GM19438 (cell line): ENCODE data around the gene KMT2C.
"Not testable (repeated sequence)": the region's sequence is repeated elsewhere in the genome, so short reads cannot be mapped to it uniquely, and the experiment has no call there.

Experiments
- ATAC-seq: cut with Tn5 transposase; IDR thresholded peaks from one replicate; pipeline ENCODE4 v1.9.1; 2021; ENCODE audit warnings: low read depth; ENCODE audit not compliant: unreplicated experiment

Gene KMT2C

DNA sequence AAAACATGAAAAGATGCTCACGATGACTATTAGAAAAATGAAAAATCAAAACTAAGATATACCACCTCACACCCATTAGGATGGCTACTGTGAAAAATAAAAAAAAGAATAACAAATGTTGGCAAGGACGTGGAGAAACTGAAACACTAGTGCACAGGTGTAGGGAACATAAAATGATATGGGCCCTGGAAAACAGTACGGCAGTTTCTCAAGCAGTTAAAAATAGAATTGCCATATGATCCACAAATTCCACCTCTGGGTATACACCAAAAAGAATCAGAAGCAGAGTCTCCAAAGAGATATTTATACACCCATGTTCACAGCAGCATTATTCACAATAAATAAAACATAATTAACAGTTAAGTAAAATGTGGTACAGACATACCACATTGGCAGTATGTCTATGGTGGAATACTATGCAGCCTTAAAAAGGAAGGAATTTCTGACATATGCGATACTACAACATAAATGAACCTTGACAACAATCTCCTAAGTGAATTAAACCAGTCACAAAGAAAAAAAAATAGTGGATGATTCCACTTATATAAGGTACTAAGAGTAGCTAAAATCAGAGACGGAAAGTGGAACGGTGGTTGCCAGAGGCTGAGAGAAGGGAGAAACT lies 69.7 kb downstream of the KMT2C start:
- ATAC-seq: no peak

DNA sequence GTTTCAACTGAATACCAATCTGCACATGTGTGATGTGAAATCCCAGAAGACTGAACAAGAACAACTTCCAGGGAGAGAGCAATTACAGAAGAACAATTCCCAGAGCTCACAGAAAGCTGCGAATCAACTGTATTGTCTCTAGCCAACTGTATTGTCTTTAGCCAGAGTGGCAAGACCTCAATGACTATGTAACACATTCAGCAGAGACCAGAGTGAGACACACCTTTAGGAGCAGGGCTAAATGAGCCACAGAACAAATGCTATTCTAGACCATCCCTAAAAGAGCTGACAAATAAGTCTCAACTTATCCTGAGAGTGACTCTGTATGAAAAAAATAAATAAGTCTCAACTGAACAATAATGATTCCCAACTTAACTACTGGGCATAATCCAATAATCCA lies 72.0 kb downstream of the KMT2C start:
- no peak for ATAC-seq

DNA sequence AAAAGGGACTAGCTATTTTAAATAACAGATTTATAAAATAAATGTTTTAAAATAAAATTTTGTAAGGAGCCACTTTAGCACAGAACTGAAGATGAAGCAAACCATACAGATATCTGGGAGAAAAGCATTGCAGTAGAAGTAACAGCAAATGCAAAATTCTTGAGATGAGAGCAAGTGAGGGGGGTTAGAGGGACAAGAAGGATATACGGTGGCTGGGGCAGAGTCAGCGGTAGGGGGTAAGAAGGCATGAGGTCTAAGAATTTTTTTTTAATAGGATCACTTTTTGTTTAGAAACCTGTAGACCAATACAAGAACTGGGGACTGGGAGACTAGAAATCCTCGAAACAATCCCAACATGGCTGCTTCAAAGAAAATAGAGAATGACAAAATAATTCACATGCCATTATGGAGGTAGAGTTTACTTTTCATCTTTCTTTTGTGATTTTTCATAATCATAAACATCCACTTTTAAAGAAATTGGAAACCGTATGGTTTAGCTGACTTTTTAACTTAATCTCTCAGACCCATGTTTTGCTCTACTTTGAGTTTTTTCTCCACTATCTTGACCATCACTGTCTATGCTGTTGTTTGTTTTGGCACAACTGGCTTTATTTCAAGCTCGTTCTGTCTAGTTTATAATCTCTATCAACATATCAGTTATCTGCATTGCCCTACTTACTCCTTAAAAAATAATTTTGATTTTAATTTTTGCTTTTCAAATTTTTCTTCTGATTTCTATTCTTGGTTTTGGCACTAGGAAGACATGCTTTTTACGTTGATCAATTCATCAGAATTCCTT lies 73.5 kb downstream of the KMT2C start:
- ATAC-seq: no peak

DNA sequence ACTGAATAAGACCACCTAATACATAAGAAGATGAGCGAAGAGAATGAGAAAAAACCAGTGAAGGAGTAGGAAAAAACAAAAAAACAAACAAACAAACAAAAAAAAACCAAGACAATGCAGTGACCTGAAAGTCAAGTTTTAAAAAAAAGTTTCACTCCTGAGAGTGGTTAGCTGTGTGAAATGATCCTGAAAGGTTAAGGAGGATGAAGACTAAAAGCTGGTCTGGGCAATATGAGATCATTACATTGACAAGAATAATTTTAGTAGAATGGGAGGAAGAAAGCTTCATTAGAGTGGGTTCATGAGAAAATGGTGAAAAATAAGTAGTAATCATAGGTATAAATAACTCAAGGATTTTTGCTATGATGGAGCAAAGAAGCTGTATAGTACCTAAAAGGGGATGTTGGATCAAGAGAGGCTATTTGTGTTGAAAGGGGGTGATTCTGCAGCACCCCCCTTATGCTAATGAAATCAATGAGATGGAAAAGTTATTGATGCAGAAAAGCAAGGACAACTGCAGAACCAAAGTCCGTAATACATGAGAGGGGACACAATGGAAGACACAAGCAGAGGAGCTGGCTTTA lies 80.2 kb downstream of the KMT2C start:
- peak; percentile 79 for ATAC-seq

DNA sequence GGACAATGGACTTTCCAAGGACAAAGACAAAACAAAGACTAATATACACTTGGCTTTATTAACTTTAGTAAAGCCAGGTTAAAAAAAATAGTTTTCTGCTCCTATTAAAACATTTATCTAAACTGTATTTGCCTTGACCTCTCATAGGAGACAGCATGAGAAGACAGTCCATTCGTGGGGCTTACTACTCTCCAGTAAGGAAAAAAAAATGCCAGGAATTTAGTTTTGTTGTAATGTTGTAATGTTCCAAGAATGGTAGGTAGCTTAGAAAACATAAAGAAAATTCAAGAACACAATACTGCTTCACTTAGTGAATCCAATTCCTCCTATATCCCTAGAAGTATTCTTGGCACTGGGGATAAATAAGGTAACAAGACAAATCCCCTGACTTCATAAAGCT lies 81.7 kb downstream of the KMT2C start:
- ATAC-seq: no peak

DNA sequence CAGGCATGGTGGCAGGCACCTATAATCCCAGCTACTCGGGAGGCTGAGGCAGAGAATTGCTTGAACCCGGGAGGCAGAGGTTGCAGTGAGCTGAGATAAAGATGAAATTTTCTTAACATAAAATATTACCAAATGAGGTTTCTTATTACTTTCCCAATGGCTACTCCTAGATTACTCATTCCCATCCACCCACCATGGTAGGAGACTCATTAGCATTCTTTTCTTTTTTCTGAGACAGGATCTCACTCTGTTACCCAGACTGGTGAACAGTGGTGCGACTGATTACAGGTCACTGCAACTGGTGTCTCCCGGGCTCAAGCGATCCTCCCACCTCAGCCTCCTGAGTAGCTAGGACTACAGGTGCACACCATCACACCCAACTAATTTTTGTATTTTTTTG lies 82.5 kb downstream of the KMT2C start:
- ATAC-seq: not testable (repeated sequence)

DNA sequence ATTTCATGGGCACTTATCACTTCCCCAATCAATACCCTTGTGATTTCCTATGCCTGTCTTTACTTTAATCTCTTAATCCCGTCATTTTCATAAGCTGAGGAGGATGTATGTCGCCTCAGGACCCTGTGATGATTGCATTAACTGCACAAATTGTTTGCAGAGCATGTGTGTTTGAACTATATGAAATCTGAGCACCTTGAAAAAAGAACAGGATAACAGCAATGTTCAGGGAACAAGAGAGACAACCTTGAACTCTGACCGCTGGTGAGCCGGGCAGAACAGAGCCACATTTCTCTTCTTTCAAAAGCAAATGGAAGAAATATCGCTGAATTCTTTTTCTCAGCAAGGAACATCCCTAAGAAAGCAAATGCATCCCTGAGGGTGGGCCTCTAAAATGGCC lies 84.1 kb downstream of the KMT2C start:
- ATAC-seq: not testable (repeated sequence)

DNA sequence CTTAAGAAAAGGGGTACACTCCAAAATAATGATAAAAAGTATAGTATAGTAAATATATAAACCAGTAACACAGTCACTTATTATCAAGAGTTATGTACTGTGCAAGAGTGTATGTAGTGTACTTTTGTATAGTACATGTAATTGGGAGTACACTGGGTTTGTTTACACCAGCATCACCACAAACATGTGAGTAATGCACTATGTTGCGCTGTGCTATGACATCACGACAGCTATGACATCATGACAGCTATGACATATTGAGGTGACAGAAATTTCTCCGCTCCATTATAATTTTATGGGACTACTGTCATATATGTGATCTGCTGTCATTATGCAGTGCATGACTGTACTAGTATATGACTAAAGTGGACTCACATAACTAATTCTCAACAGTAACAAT lies 84.6 kb downstream of the KMT2C start:
- ATAC-seq: no peak

DNA sequence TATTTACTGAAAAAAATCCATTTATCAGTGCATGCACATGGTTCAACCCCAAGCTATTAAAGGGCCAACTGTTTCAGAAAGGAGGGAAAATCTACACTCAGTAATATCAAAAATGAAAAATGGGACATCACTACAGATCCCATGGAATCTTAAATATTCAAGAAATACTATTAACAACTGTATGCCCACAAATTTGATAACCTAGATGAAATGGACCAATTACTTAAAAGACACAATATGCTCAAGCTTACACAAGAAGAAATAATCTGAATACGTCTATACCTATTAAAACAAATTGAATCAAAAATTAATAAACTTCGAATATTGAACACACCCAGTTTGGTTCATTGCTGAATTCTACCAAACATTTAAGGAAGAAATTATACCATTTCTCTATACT lies 87.9 kb downstream of the KMT2C start:
- ATAC-seq: no peak

DNA sequence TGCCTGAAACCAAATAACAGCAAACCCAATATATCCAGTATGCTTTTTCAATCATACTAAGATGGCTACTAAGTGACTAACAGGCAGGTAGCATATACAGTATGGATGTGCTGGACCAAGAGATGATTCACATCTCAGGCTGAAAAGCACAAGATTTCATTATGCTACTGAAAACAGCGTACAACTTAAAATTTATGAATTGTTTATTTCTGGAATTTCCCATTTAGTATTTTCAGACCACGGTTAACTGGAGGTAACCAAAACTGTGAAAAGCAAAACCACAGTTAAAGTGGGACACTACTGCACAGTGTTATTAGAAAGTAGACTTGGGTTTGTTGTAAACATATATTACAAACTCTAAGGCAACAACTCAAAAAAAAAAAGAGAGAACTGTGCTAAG lies 91.5 kb downstream of the KMT2C start:
- ATAC-seq: no peak

DNA sequence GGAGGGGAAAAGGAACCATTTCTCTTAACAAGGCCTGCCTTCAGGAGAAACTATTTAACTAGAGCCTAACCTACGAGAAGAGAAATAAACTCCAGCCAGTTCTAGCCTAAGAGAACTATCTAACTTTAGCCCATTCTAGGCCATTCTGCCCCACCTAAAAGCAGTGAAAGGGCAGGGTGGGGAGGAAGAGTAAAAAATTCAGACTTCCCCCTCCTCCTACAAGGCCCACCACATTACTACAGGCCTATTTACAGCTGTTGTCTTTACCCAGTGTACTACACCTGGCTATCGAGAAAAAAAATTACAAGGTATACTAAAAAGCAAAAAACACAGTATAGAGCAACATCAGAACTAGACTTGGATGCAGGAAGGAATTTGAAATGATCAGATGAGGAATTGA lies 93.0 kb downstream of the KMT2C start:
- no peak for ATAC-seq

DNA sequence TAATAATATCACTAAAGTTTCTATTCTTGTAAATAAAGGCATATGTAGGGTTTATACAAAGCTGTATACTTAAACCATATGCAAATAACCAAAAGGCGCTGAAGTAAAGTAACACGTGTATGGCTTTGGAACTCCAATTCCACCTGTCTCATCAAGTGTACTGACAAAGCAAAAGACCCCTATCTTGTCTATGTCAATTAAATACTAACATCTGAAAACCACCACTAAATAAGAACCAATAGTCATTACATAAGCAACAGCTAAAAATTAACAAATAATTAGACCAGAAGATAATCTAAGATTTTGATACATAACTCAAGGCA lies 93.9 kb downstream of the KMT2C start:
- ATAC-seq: no peak

DNA sequence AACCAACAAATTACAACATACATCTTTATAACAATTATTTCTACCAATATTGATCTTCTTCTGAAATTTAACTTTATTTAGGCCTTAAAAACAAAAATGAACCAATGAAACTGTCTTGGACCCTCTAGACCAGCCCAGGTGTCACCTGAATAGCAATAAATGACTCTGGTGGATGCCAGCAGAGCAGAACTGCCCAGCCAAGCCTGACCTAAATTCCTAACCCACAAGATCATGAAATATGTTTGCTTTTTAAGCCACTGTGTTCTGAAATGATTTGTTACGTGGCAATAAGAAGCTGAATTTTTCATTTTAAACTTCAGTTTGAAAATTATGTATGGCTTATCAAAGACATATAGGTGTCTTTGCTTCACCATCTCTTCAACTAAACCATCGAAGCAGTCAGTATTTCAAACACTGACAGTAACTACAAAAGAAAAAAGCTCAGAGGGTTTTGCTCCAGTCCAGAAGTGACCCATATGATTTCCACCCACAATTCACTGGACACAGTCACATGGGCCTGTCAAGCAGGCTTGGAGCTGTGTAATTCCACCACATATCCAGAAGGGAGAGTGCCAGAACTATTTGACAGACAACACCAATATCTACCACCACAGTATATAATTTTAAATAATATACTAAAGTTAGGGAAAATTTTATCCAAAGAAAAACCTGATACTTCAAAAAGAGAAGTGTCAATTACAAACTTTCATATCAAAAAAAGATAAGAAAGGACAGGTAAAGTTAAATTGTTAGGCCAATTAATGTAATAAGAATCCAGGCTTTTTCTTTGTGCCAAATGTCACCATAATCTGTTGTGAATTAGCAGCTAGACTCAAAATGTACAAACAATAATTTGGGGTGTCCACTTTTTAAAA lies 94.5 kb downstream of the KMT2C start:
- peak; percentile 57 for ATAC-seq

DNA sequence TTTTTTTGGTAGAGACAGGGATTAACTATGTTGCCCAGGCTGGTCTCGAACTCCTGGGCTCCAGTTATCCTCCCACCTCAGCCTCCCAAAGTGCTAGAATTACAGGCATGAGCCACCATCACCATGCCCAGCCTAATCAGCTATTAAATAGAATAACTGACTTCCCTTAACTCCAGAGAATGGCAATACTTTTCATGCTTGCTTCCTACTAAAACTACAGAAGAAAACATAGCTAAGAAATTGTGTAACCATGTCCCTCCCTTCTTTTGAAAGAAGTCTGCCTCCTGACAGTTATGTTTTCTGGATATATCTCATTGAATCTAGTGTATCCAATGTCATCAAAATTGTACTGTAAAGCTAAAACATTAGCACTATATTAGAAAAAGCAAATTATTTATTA lies 95.6 kb downstream of the KMT2C start:
- ATAC-seq: no peak

DNA sequence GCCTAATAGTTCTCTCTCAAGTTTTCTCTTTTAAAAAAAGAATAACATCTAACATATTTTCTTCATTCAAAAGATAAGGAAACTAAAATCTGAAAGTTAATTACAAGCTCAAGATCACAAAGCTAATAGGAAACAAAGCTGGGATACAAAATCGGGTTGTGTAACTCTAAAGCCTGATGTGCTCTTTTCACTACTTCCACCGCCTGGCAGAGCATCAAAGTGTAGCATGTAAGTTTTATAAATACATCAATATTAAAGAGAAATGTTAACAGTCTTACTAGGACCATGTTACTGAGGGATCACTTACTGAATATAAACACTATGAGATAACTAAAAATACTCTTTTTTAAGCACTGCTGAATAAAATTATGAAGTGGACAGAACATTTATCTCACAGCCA lies 97.2 kb downstream of the KMT2C start:
- ATAC-seq: no peak

DNA sequence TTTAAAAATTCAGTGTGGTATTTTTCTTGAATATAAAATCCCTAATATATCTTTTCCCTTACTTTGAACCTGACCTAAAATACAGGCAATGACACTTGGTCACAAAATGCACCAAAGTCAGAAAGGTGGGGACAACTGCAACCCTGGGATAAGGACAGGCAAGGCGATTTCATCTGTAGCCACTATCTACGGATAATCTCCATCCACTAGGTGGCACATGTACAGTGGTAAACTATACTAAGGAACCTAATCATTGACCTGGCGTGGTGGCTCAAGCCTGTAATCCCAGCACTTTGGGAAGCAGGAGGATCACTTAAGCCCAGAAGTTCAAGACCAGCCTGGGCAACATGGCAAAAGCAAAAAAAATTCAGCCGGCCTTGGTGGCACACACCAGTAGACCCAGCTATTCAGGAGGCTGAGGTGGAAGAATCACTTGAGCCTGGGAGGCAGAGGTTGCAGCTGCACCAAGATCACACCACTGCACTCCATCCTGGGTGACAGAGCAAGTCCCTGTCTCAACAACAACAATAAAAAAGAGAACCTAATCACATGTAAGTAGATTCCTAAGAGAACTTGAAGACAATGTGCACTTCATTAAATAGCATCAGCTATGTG lies 98.9 kb downstream of the KMT2C start:
- peak; percentile 63 for ATAC-seq

DNA sequence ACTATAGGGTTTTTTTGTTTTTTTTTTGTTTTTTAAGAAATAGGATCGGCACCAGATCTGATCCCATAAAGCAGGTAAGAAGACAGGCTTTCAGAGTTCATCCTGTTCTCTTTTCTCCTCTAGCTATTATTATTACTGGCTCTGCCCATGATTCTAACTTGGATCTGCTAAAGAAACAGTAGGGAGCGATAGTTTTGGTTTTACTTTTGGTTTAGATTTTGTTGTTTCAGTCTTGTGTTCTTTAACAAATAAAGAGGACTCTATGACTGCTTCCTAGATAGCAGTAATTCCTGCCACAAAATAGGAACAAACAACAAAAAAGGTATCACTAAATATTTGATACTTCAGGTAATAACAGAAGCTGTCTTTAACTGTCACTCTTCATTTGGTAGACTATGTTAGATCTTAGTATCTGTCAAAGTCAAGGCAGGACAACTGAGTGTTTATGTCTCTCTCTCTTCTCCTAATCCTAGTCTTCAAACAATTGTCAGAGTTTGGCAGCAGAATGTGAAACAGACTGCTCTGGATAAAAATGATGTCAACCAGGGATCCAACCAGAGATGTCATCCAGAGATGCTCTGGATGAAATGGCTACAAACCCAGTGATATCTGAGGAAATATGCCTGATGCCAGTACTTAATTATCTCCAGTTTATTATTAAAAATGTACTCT lies 99.8 kb downstream of the KMT2C start:
- no peak for ATAC-seq

DNA sequence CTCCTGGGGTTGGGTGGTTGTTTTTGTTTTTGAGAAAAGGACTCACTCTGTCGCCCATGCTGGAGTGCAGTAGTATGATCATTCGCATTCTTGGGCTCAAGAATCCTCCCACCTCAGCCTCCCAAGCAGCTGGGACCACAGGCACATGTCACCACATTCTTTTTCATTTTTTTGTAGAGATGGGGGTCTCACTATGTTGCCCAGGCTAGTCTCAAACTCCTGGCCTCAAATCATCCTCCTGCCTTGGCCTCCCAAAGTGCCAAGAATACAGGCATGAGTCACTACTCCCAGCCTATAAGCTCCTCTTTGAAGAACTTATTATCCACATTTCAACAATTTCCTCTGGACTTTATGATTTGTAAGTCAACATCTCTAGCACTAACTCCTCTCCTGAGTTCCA lies 102.7 kb downstream of the KMT2C start:
- no peak for ATAC-seq

DNA sequence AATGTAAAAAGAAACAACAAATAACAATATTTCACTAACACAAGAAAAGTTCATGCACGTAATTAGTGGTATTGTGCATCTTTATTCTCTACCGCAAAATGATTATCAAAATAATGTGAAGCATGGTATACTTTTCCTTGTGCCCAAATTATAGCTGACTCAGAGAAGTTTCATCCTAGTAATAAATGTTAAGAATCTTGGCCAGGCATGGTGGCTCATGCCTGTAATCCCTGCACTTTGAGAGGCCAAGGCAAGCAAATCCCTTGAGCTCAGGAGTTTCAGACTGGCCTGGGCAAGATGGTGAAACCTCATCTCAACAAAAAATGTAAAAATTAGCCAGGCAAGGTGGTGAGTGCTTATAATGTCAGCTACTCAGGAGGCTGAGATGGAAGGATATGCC lies 105.0 kb downstream of the KMT2C start:
- ATAC-seq: no peak

DNA sequence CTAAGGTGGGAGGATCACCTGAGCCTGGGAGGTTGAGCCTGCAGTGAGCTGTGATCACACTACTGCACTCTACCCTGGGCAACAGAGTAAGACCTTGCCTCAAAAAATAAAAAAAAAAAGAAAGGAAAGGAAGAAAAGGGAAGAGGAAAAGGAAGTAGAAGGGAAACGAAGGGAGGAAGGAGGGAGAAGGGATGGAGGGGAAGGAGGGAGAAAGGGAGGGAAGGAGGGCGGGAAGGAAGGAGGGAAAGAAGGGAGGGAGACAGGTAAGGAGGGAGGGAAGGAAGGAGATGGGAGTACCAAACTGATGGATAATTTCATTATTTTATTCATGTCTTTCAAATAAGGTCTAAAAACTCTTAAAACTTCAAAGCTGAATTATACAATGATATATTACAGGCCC lies 106.3 kb downstream of the KMT2C start:
- ATAC-seq: no peak
